Ectodermal cell (in vitro differentiated cells): ENCODE data around the gene ARSB.

Experiments
- H3K27ac ChIP-seq: 2 replicates; pipeline ENCODE4 v1.7.0; 2013; ENCODE audit warnings: mild to moderate bottlenecking, low read depth, low read length; ENCODE audit not compliant: insufficient read depth, poor library complexity, severe bottlenecking
- H3K27me3 ChIP-seq: 2 replicates; pipeline ENCODE4 v1.7.0; 2013; ENCODE audit warnings: mild to moderate bottlenecking, low read length; ENCODE audit not compliant: insufficient read depth, control insufficient read depth, poor library complexity, severe bottlenecking
- H3K36me3 ChIP-seq: one replicate; pipeline ENCODE4 v1.7.0; 2013; ENCODE audit warnings: low read length; ENCODE audit not compliant: control insufficient read depth, insufficient read depth
- H3K4me1 ChIP-seq: one replicate; pipeline ENCODE4 v1.7.0; 2013; ENCODE audit warnings: low read length; ENCODE audit not compliant: control insufficient read depth, insufficient read depth
- H3K4me3 ChIP-seq: 2 replicates; pipeline ENCODE4 v1.7.0; 2013; ENCODE audit warnings: low read depth, low read length, control low read depth; ENCODE audit not compliant: insufficient read depth
- H3K9me3 ChIP-seq: 2 replicates; pipeline ENCODE4 v1.7.0; 2013; ENCODE audit warnings: mild to moderate bottlenecking, low read length, moderate library complexity; ENCODE audit not compliant: control insufficient read depth
- WGBS, 2 experiments: methylation state at CpG; one replicate each; pipeline ENCODE4 v1.1.7; 2013; ENCODE audit warnings: missing lambda C conversion rate in 2 of 2; 5-methylcytosine and 5-hydroxymethylcytosine counted together

ARSB gene

DNA sequence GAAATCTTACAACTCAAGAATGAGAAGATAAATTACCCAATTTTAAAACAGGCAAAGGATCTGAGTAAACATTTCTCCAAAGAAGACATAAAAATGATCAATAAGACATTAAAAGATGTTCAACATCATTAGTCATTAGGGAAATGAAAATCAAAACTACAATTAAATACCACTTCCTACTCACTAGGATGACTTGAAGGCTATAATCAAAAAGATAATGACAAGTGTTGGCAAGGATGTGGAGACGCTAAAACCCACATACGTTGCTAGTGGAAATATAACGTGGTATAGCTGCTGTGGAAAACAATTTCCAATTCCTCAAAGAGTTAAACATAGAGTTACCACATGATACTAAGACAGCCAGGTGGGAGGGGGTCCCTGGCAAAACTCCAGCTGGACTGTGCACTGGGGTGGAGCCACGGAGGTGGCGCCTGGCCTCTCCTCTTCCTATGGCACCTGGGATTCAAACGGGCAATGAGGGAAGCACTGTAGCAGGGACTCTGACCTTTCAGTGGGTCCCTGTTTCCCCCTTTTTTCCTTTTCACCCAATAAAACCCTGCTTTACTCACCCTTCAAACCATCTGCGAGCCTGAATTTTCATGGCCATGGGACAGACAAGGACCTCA lies 5.9 kb downstream of the ARSB start:
- H3K27ac ChIP-seq: no peak overlapping the region
- H3K4me3 ChIP-seq: no peak overlapping the region
- no peaks in the 10 kb centered on the region for H3K4me1 ChIP-seq
- no peaks in the 10 kb centered on the region for H3K27me3 ChIP-seq
- no peaks in the 10 kb centered on the region for H3K9me3 ChIP-seq
- no peaks in the 10 kb centered on the region for H3K36me3 ChIP-seq
- WGBS, 2 experiments: 93 to 97% methylated on average over 7 of the region's 7 CpGs

DNA sequence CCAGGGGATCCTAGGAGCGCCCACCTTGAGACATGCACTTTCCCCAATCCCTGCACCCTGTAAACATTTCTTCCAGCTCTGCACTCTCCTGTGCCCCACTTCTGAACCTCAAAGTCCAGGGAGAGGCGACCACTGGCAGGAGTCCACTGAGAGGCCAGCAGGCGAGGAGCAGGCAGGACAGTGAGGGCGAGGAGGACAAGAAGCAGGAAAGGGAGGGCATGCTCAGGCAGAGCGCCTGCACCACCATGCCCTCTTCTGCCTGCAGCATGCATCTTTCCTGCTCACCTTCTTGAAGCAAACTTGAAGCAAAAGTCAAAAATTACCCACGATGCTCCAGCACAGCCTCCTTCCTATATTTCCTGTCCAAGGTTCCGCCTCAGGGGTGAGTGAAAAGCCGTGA lies 10.1 kb downstream of the ARSB start:
- Histone ChIP-seq H3K4me3 (no peak overlapping the region), H3K27ac (no peak overlapping the region), H3K4me1 (peaks cover 3% of the 10 kb centered on the region), H3K9me3 (no peaks in the 10 kb centered on the region), H3K27me3 (no peaks in the 10 kb centered on the region), H3K36me3 (no peaks in the 10 kb centered on the region)
- 93 to 95% methylated on average over 8 of the region's 8 CpGs for WGBS, 2 experiments

DNA sequence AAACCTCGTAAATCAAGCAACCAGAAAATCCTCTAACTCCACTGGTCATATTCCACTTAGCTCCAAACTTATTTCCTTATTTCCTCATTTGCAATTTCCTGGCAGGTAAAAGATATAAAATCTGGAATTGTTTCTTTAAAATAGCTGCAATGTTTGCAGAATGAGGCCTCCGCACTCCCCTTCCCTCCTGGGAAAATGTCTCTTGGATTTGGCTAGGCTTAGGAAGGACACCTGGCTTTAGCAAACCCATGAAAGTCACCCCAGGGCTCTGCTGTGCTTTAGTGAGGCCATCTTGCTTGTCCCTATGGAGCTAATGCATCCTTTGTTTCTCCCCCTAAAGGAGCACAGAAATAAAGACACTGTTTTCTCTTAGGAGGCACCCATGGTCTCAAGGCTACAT lies 10.5 kb downstream of the ARSB start:
- no peak overlapping the region for H3K4me3 ChIP-seq
- H3K9me3 ChIP-seq: no peaks in the 10 kb centered on the region
- no peaks in the 10 kb centered on the region for H3K36me3 ChIP-seq
- 92 to 95% methylated on average over 2 of the region's 2 CpGs for WGBS, 2 experiments
- no peaks in the 10 kb centered on the region for H3K27me3 ChIP-seq
- H3K27ac ChIP-seq: no peak overlapping the region
- peaks cover 3% of the 10 kb centered on the region for H3K4me1 ChIP-seq

DNA sequence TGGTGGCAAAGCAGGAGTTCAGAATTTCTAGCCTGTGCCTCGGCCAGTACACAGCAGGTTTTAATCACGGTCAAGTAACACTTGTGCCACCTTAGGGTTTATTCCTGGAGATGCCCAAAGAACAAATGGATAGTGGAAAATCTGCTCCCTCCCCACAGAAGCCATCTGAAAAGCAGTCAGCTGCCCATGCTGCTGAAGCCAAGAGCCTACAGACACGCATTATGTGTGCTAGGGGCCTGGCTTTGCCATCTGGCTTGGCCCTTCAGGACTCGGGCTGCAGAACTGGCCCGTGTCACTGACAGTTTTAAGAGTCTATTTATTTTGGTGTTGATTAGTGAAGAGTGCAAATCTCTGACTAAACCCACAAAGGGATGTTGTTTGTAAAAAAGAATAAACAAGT lies 11.1 kb downstream of the ARSB start:
- H3K27me3 ChIP-seq: no peaks in the 10 kb centered on the region
- H3K4me3 ChIP-seq: no peak overlapping the region
- H3K9me3 ChIP-seq: no peaks in the 10 kb centered on the region
- 88 to 93% methylated on average over 5 of the region's 5 CpGs for WGBS, 2 experiments
- H3K27ac ChIP-seq: no peak overlapping the region
- no peaks in the 10 kb centered on the region for H3K36me3 ChIP-seq
- H3K4me1 ChIP-seq: peaks cover 3% of the 10 kb centered on the region

DNA sequence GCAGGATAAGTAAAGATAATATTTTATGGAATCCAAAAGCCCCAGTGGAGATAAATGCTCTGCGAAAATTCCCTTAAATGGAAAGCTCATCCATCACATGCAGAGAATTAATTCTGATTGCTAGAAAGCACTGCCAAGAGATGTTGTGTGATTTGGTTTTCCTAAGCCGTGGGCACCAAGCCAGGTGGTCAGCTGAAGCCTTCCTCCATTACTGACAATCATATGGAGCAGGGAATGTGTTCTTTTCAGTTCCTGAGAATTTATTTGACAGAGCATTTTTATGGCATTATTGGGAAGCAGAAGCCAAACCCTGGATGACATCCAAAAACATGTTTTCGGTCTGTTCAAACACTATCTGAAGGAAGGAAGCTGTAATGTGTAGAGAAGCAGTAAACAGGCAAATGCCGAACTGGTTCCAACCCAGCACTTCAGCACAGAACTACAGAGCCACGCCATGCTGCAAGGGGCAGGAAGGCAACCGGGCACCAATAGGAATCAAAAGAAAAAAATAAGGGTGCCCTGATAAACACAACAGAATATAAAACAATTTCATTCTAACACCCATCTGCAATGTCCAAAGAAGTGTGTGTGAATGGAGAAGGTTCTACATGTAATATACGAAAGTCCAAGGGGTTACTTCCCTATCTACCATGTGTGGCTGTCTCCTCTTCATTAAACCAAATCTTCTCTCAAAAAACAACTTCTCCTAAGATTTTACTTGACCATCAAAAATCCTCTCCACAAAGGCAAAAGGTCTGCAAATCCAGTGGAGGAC lies 12.3 kb downstream of the ARSB start:
- Histone ChIP-seq H3K36me3 (no peaks in the 10 kb centered on the region), H3K4me3 (no peak overlapping the region), H3K4me1 (peaks cover 3% of the 10 kb centered on the region), H3K27ac (no peak overlapping the region), H3K27me3 (no peaks in the 10 kb centered on the region), H3K9me3 (no peaks in the 10 kb centered on the region)
- WGBS, 2 experiments: 92 to 97% methylated on average over 7 of the region's 7 CpGs

DNA sequence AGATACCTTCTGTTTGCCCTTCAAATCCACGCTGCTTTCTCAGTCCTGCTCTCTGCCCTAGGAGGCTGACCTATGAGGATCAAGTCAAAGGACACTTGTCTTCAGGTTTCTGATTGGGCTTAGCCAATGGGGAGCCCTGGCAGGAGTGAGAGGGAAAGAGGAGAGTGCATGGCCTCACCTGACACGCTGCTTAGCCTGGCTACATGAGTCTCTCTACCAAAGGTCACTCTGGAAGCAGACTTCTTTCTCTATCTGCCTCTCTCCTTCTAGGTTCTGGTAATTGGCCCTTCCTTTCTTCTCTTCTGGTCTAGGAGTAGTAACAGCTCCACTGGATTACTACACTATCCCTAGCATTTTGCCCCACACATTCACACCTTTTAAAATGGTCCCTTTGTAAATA lies 13.1 kb downstream of the ARSB start:
- H3K4me3 ChIP-seq: no peak overlapping the region
- no peaks in the 10 kb centered on the region for H3K36me3 ChIP-seq
- H3K27me3 ChIP-seq: no peaks in the 10 kb centered on the region
- H3K9me3 ChIP-seq: no peaks in the 10 kb centered on the region
- no peak overlapping the region for H3K27ac ChIP-seq
- peaks cover 3% of the 10 kb centered on the region for H3K4me1 ChIP-seq
- WGBS, 2 experiments: 60 to 70% methylated on average over 2 of the region's 2 CpGs

- no peaks in the 10 kb centered on the region for H3K36me3 ChIP-seq
- 95 to 96% methylated on average over 5 of the region's 5 CpGs for WGBS, 2 experiments
These were observed 16.3 kb downstream of the ARSB start for GRCh38 chr5:78968781-78969180.

GRCh38 chr5:78964889-78965288 lies 20.2 kb downstream of the ARSB start:
- H3K36me3 ChIP-seq: no peaks in the 10 kb centered on the region
- no peak overlapping the region for H3K4me3 ChIP-seq
- H3K4me1 ChIP-seq: peaks cover 1% of the 10 kb centered on the region
- no peaks in the 10 kb centered on the region for H3K9me3 ChIP-seq
- H3K27me3 ChIP-seq: no peaks in the 10 kb centered on the region
- 85 to 91% methylated on average over 2 of the region's 2 CpGs for WGBS, 2 experiments
- H3K27ac ChIP-seq: no peak overlapping the region

More at GRCh38 chr5:78968781-78969180, 16.3 kb downstream of the ARSB start:
- Histone ChIP-seq H3K27ac (no peak overlapping the region), H3K4me3 (no peak overlapping the region), H3K9me3 (no peaks in the 10 kb centered on the region), H3K4me1 (no peaks in the 10 kb centered on the region), H3K27me3 (no peaks in the 10 kb centered on the region)

GRCh38 chr5:78961743-78962142 lies 23.4 kb downstream of the ARSB start:
- 87 to 90% methylated on average over 1 of the region's 1 CpG for WGBS, 2 experiments
- no peaks in the 10 kb centered on the region for H3K9me3 ChIP-seq
- no peaks in the 10 kb centered on the region for H3K27me3 ChIP-seq
- no peaks in the 10 kb centered on the region for H3K36me3 ChIP-seq
- H3K4me1 ChIP-seq: peaks cover 12% of the 10 kb centered on the region
- H3K27ac ChIP-seq: no peak overlapping the region
- no peak overlapping the region for H3K4me3 ChIP-seq

DNA sequence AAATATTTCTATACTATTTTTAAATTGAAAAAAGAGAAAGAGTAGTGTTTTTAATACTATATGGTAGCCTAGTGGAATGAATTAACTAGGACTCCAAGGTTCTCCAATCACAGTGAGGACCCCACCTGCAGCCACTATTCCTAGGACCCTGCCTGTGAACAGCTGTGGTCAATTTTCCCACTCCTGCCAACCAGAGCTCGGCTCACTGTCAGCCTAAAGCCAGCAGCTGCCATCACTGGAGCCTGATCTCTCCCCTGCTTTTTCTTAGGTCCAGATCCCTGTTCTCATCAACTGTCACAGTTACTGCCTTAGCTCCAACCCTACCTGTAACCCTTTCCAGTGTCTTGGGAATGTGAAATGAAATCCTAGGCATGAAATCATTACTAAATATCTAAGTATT lies 25.3 kb downstream of the ARSB start:
- peaks cover 12% of the 10 kb centered on the region for H3K4me1 ChIP-seq
- H3K9me3 ChIP-seq: no peaks in the 10 kb centered on the region
- 81 to 83% methylated on average over 1 of the region's 1 CpG for WGBS, 2 experiments
- no peaks in the 10 kb centered on the region for H3K36me3 ChIP-seq
- H3K27me3 ChIP-seq: no peaks in the 10 kb centered on the region
- no peak overlapping the region for H3K4me3 ChIP-seq
- no peak overlapping the region for H3K27ac ChIP-seq
